ENCODE measurements around the gene ZBTB24. TPM values are rescaled to one million over a fixed set of nuclear protein-coding genes. Genes with fewer than 3 reads are reported as not detected.
A peak's percentile ranks its signal among the peaks of the same experiment; 100 is the strongest.

The ZBTB24 gene
- total and polyA plus RNA-seq, 2 of the 13 experiments (the other 11 are each of a cell fraction or from before 2014, with no cell fraction given) = 1.5 to 6.2 TPM

DNA sequence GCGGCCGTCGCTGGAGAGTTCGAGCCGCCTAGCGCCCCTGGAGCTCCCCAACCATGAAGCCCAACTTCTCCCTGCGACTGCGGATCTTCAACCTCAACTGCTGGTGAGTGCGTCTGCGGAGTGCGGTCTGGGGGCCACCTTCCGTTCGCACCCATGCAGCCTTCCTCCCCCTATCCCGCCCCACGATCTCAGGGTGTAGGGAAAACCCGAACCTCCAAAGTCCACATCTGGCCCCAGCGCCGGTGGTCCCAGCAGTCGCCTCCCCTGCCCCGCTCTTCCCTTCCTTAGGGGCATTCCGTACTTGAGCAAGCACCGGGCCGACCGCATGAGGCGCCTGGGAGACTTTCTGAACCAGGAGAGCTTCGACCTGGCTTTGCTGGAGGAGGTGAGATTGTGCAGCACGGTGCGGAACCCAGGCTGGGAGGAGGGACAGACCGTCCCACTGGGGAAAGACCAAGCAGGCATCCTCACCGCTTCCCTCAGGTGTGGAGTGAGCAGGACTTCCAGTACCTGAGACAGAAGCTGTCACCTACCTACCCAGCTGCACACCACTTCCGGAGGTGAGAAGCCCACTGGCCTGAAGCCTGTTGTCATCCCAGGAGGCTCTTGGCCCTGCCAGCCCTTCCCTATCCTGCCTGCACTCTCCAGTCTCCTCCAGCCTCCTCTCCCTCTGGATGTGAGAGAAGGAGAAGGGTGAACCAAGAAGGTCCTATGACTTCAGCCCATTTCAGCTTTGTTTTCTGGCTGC is 41.8 kb downstream of the ZBTB24 start (continued):
- TF ChIP-seq, protein P1, sequence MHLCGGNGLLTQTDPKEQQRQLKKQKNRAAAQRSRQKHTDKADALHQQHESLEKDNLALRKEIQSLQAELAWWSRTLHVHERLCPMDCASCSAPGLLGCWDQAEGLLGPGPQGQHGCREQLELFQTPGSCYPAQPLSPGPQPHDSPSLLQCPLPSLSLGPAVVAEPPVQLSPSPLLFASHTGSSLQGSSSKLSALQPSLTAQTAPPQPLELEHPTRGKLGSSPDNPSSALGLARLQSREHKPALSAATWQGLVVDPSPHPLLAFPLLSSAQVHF (CRISPR knock-in tag; IDR thresholded peaks at IDR 0.05) = no peak
- TF ChIP-seq YEATS2 (CRISPR knock-in tag; IDR thresholded peaks at IDR 0.05; ENCODE audit: borderline replicate concordance) (peak; percentile 14; the same call in 1 of the 2 replicates), ADNP (CRISPR knock-in tag; IDR thresholded peaks at IDR 0.05) (no peak), ZNF350 (CRISPR knock-in tag; IDR thresholded peaks at IDR 0.05; ENCODE audit: borderline replicate concordance, low read depth) (peak; percentile 38; the same call in 1 of the 2 replicates), RNF2 (conservative IDR thresholded peaks at IDR 0.05; ENCODE audit: low read depth) (no peak), CHD4 (IDR thresholded peaks at IDR 0.05; ENCODE audit: borderline replicate concordance, low read length) (no peak), EZH2 (conservative IDR thresholded peaks at IDR 0.05; ENCODE audit: low read depth, low read length) (no peak), FOXM1 (CRISPR knock-in tag; IDR thresholded peaks at IDR 0.05) (no peak), GTF3A (CRISPR knock-in tag; conservative IDR thresholded peaks at IDR 0.05) (no peak), CAMTA2 (CRISPR knock-in tag; IDR thresholded peaks at IDR 0.05; ENCODE audit: borderline replicate concordance) (no peak), RAD21 (CRISPR knock-in tag; IDR thresholded peaks at IDR 0.05) (no peak), MAFF (IDR thresholded peaks at IDR 0.05; ENCODE audit: low read depth, low read length) (no peak), POLR2AphosphoS5 (IDR thresholded peaks at IDR 0.05; ENCODE audit: low read depth, low read length) (no peak), HOXD1 (CRISPR knock-in tag; IDR thresholded peaks at IDR 0.05) (no peak), NFE2L2 (IDR thresholded peaks at IDR 0.05; ENCODE audit: low read length) (no peak)
- TF ChIP-seq, protein P2, sequence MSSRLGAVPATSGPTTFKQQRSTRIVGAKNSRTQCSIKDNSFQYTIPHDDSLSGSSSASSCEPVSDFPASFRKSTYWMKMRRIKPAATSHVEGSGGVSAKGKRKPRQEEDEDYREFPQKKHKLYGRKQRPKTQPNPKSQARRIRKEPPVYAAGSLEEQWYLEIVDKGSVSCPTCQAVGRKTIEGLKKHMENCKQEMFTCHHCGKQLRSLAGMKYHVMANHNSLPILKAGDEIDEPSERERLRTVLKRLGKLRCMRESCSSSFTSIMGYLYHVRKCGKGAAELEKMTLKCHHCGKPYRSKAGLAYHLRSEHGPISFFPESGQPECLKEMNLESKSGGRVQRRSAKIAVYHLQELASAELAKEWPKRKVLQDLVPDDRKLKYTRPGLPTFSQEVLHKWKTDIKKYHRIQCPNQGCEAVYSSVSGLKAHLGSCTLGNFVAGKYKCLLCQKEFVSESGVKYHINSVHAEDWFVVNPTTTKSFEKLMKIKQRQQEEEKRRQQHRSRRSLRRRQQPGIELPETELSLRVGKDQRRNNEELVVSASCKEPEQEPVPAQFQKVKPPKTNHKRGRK (CRISPR knock-in tag; IDR thresholded peaks at IDR 0.05) = no peak
- TF ChIP-seq, protein P3, sequence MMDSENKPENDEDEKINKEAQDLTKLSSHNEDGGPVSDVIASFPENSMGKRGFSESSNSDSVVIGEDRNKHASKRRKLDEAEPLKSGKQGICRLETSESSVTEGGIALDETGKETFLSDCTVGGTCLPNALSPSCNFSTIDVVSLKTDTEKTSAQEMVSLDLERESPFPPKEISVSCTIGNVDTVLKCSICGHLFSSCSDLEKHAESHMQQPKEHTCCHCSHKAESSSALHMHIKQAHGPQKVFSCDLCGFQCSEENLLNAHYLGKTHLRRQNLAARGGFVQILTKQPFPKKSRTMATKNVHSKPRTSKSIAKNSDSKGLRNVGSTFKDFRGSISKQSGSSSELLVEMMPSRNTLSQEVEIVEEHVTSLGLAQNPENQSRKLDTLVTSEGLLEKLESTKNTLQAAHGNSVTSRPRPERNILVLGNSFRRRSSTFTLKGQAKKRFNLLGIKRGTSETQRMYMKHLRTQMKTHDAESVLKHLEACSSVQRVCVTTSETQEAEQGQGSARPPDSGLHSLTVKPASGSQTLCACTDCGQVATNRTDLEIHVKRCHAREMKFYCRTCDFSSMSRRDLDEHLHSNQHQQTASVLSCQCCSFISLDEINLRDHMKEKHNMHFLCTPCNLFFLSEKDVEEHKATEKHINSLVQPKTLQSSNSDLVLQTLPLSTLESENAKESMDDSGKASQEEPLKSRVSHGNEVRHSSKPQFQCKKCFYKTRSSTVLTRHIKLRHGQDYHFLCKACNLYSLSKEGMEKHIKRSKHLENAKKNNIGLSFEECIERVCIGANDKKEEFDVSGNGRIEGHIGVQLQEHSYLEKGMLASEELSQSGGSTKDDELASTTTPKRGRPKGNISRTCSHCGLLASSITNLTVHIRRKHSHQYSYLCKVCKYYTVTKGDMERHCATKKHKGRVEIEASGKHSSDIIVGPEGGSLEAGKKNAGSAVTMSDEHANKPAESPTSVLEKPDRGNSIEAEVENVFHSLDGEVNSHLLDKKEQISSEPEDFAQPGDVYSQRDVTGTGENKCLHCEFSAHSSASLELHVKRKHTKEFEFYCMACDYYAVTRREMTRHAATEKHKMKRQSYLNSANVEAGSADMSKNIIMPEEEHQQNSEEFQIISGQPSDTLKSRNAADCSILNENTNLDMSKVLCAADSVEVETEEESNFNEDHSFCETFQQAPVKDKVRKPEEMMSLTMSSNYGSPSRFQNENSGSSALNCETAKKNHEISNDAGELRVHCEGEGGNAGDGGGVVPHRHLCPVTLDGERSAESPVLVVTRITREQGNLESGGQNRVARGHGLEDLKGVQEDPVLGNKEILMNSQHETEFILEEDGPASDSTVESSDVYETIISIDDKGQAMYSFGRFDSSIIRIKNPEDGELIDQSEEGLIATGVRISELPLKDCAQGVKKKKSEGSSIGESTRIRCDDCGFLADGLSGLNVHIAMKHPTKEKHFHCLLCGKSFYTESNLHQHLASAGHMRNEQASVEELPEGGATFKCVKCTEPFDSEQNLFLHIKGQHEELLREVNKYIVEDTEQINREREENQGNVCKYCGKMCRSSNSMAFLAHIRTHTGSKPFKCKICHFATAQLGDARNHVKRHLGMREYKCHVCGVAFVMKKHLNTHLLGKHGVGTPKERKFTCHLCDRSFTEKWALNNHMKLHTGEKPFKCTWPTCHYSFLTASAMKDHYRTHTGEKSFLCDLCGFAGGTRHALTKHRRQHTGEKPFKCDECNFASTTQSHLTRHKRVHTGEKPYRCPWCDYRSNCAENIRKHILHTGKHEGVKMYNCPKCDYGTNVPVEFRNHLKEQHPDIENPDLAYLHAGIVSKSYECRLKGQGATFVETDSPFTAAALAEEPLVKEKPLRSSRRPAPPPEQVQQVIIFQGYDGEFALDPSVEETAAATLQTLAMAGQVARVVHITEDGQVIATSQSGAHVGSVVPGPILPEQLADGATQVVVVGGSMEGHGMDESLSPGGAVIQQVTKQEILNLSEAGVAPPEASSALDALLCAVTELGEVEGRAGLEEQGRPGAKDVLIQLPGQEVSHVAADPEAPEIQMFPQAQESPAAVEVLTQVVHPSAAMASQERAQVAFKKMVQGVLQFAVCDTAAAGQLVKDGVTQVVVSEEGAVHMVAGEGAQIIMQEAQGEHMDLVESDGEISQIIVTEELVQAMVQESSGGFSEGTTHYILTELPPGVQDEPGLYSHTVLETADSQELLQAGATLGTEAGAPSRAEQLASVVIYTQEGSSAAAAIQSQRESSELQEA (CRISPR knock-in tag; IDR thresholded peaks at IDR 0.05; ENCODE audit: not compliant biosample characterization) = peak; percentile 61
- TF ChIP-seq, protein P4, sequence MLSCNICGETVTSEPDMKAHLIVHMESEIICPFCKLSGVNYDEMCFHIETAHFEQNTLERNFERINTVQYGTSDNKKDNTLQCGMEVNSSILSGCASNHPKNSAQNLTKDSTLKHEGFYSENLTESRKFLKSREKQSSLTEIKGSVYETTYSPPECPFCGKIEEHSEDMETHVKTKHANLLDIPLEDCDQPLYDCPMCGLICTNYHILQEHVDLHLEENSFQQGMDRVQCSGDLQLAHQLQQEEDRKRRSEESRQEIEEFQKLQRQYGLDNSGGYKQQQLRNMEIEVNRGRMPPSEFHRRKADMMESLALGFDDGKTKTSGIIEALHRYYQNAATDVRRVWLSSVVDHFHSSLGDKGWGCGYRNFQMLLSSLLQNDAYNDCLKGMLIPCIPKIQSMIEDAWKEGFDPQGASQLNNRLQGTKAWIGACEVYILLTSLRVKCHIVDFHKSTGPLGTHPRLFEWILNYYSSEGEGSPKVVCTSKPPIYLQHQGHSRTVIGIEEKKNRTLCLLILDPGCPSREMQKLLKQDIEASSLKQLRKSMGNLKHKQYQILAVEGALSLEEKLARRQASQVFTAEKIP (CRISPR knock-in tag; IDR thresholded peaks at IDR 0.05; ENCODE audit: borderline replicate concordance) = no peak
